Measurements from ENCODE around the gene CNOT2.

- no peak for TF ChIP-seq POLR2A (IDR thresholded peaks at IDR 0.05; ENCODE audit: low read length)
- no peak for TF ChIP-seq GATA1 (IDR thresholded peaks at IDR 0.05; ENCODE audit: low read depth, low read length)
Observed at GRCh38 chr12:70251226-70251625, 8.0 kb downstream of the CNOT2 start.

Measured in erythroblast (primary cell).